ENCODE results near the gene REPIN1.

- TF ChIP-seq POLR2A (IDR thresholded peaks at IDR 0.05) (no peak), CTCF (IDR thresholded peaks at IDR 0.05 in 4 of 5, conservative IDR thresholded peaks at IDR 0.05 in 1 of 5) (no peak)
Observed at GRCh38 chr7:150358433-150358832, 10.2 kb upstream of the REPIN1 start.

Data from gastrocnemius medialis (tissue), 4 donors.